Stimulated activated CD8-positive, alpha-beta memory T cell treated with anti-CD3 and anti-CD28 coated beads, Interleukin-12 subunit alpha, Interleukin-12 subunit beta, amount 100 ng/mL, for 24 hours (primary cell): ENCODE data around the gene LCN2.
"Not testable (repeated sequence)": the region's sequence is repeated elsewhere in the genome, so short reads cannot be mapped to it uniquely, and the experiment has no call there.

ENCODE experiments used
- DNase-seq: peaks from one replicate; pipeline ENCODE4 v3.0.0-alpha.2; 2020; ENCODE audit errors: extremely low read depth

Gene LCN2

GRCh38 chr9:128128836-128129590 lies 20.2 kb upstream of the LCN2 start:
- DNase-seq = no peak

DNA sequence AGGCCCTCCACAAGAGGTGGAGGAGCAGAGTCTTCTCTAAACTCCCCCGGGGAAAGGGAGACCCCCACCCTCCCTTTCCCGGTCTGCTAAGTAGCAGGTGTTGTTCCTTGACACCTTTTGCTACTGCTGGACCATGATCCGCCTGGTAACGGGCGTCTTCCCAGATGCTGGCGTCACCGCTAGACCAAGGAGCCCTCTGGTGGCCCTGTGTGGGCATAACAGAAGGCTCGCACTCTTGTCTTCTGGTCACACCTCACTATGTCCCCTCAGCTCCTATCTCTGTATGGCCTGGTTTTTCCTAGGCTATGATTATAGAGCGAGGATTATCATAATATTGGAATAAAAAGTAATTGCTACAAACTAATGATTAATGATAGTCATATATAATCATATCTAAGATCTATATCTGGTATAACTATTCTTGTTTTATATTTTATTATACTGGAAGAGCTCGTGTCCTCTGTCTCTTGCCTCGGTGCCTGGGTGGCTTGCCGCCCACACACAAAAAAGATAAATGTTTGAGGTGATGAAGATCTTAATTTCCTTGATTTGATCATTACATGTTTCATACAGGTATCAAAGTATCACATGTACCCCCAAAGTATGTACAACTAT lies 19.2 kb upstream of the LCN2 start:
- DNase-seq = not testable (repeated sequence)

- not testable (repeated sequence) for DNase-seq
Observed at GRCh38 chr9:128130651-128131050, 18.6 kb upstream of the LCN2 start.

- DNase-seq = not testable (repeated sequence)
Observed at GRCh38 chr9:128131346-128131745, 17.9 kb upstream of the LCN2 start.

DNA sequence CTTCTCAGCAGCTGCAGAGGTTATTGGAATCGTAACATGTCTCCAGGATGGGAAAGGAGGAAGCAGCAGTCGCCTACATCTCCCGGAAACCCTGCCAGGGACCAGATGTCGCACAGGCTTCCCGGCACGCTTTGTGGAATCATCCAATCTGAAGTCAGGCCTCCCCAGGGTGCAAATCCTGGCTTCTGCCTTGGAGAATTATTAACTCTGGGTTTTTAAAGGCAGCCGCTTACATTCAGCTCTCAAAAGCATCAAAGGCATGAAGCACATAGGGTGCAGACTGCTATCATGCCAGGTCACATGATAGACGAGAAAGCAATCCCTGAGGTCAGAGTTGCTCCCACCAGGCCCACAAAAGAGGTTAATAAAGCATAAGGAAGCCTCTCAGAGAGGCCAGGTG lies 17.1 kb upstream of the LCN2 start:
- DNase-seq = not testable (repeated sequence)

DNA sequence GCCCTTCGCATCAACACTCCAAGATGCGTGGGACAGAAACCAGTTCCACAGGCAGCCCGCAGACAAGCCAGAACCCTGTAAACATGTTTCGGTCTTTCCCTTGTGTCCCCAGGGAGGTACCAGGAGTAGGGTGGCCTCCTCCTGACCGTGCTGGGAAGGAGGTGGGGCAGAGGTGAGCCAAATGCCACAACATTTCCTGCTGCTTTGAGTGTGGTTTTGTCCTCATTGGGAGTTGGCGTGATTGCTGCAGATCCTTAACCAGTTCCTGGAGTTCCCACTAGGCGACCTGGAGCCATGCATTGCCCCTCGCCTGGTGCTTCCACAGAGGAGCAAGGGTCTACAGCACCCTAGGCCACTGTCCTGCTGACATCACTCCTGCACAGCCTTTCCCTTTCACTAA lies 13.7 kb upstream of the LCN2 start:
- not testable (repeated sequence) for DNase-seq

GRCh38 chr9:128136816-128137793 lies 12.1 kb upstream of the LCN2 start:
- no peak for DNase-seq

- DNase-seq = no peak
Observed at GRCh38 chr9:128138001-128138400, 11.3 kb upstream of the LCN2 start.

DNA sequence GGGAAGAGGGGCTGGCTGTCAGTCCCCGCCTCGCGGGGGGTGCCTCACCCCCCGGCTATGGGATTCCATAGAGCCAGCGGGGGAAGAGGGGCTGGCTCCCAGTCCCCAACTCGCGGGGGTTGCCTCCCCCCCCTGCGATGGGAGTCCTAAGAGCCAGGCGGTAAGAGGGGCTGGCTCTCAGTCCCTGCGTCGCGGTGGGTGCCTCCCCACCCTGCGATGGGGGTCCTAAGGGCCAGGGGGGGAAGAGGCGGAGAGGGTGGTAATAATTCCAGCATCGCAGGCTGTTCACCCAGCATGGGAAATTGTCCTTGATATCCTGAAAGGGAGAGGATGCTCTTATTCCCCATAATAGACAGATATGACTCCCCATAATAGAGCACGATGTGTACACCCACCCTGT lies 9.6 kb upstream of the LCN2 start:
- DNase-seq = no peak

- no peak for DNase-seq
Observed at GRCh38 chr9:128141604-128142003, 7.6 kb upstream of the LCN2 start.

- no peak for DNase-seq
Observed at GRCh38 chr9:128142061-128142460, 7.2 kb upstream of the LCN2 start.

GRCh38 chr9:128142596-128142995 lies 6.7 kb upstream of the LCN2 start:
- DNase-seq = no peak

DNA sequence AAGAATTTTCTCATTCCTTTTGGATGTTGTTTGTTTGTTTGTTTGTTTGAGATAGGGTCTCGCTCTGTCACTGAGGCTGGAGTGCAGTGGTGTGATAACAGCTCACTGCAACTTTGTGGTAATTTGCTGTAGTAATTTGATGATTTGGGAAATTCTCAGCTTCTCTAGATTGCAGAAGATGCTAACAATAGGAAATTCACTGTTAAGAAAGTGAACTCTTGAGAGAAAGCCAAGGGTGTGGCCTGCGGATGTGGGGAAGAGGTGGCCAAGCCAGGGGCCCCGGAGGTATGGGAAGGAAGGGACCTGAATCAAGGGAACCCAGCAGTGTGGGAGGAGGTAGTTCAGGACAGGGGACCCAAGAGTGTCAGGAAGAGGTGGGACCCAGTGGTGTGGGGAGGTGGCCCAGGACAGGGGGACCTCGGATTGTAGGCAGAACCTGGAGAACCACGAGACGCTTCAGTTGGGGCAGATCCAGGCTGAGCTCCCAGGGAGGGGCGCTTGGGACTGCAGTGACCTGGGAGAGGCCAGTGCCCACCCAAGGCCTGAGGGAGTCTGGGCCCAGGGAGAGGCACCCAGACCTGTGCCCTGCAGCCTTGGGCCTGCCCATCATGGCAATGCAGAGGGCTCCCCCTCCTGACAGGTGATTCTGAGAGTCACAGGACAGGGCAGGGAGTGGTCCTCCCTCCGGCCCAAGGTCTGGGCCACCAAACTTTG lies 5.6 kb upstream of the LCN2 start:
- no peak for DNase-seq

DNA sequence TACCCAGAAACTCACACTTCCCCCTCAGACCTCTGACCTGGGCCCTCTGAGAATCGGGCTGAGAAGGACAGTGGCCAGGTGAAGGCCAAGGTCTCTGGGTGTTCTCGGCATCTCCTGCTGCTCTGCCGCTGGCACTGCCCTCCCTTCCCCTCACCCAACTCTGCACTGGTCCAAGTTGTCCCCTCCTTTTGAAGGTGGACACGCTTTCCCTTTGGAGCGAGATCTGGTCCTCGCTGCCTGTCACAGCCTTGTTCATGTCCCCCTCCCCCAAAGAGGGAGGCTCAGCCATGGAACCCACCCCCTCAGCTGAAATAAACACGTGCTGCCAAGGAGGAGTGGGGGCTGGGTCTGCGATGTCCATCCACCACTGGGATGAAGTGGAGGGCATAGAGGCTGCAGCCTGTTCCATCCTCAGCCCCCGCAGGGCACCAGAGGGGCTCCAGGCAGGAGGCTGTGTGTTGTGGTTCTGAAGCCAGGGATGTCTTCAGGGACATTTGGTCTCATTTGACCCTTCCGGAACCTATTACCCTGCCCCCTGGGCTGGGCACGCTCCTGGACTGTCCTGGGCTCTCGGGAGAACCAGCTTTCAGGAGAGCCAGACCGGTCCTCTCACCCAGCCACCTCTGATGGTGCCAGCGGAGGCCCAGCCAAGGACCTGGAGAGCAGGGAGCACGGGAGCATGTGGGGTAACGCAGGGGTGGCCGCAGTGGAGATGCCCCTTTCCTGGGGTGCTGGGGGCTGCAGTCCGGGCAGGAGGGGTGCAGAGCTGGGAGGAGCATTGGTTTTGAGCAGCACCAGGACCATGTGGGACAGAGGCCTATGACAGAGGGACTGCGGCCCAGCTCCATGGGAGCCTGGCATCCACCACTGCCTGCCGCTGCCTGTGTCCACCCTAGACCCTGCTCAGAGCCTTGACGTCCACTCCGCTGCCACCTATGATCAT lies 4.7 kb upstream of the LCN2 start:
- no peak for DNase-seq

- DNase-seq = no peak
Observed at GRCh38 chr9:128145536-128145935, 3.7 kb upstream of the LCN2 start.

GRCh38 chr9:128145951-128146351 lies 3.3 kb upstream of the LCN2 start:
- no peak for DNase-seq

GRCh38 chr9:128146591-128147120 lies 2.6 kb upstream of the LCN2 start:
- DNase-seq = no peak

DNA sequence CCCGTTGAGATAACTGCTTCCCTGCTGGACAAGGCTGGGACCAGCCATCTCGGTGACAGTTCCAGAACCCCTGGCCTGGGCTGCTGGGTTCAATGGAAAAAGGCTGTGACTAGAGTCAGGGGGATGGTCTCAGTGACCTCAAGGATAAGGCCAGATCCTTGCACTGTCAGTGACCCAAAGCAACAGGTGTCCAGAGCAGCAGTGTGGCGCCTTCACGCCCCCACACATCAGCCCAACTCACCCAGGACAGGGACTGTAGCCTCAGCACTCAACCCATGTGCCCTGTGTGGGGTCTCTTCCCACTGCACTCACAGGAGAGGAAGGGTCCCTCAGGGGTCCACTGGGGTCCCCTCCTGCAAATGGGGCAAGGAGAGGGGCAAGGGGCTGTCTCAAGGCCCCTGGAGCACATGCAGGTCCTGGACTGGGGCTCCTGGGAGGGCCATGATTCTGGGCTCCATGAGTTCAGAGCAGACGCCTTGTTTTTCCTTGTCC lies 698 bp upstream of the LCN2 start:
- no peak for DNase-seq

DNA sequence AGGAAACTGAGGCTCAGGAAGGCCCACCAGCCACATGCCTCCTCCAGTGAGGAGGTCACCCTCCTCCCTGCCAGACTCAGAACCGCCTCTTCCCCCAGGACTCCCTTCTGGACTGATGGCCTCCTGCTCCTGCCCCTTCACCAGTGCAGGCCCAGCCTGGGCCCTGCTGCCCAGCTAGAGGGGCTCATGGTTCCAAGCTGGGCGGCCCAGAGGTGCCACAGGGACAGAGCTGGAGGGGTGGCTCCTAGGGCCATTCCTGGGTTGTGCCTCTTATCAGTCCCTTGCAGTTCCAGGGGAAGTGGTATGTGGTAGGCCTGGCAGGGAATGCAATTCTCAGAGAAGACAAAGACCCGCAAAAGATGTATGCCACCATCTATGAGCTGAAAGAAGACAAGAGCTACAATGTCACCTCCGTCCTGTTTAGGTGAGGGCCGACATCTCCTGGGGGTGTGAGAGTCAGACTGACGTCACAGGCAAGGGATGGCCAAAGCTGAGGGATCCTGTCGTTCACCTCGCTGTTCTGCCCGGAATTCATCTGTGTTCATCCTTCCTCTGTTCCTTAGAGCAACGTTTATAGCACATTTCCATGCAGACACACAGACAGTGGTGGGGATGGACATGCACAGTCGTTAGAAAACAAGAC lies 819 bp downstream of the LCN2 start:
- DNase-seq = no peak
